IPS DF 6.9 (cell line): ENCODE measurements around the gene CRY1.

Experiments used
- DNase-seq: peaks from one replicate; pipeline ENCODE4 v3.0.0-alpha.2; 2013; ENCODE audit warnings: low read depth, low spot score
- H3K27ac ChIP-seq: one replicate; pipeline ENCODE4 v1.5.1; 2013; ENCODE audit warnings: low read length, control low read depth
- H3K27me3 ChIP-seq: 2 replicates; pipeline ENCODE4 v1.6.1; 2013; ENCODE audit warnings: mild to moderate bottlenecking, low read length; ENCODE audit not compliant: control insufficient read depth, insufficient read depth
- H3K36me3 ChIP-seq: 2 replicates; pipeline ENCODE4 v1.6.1; 2013; ENCODE audit warnings: low read length; ENCODE audit not compliant: control insufficient read depth, insufficient read depth
- H3K4me1 ChIP-seq: 2 replicates; pipeline ENCODE4 v1.6.1; 2013; ENCODE audit warnings: low read length; ENCODE audit not compliant: control insufficient read depth, insufficient read depth
- H3K4me3 ChIP-seq: 2 replicates; pipeline ENCODE4 v1.5.1; 2013; ENCODE audit warnings: mild to moderate bottlenecking, low read length
- H3K9me3 ChIP-seq: 2 replicates; pipeline ENCODE4 v1.6.1; 2013; ENCODE audit warnings: low read length, inconsistent platforms; ENCODE audit not compliant: control insufficient read depth, insufficient read depth
- WGBS: extraction: QIAGEN DNeasy Blood & Tissue Kit; methylation state at CpG from one replicate; pipeline ENCODE4 v1.1.7; 2013; ENCODE audit warnings: mixed read lengths, missing lambda C conversion rate; ENCODE audit not compliant: insufficient read length, insufficient coverage; 5-methylcytosine and 5-hydroxymethylcytosine counted together

Gene CRY1

GRCh38 chr12:106974511-106974910 lies 118.8 kb downstream of the CRY1 start:
- Histone ChIP-seq H3K36me3 (peaks cover 4% of the 10 kb centered on the region; the same call in 1 of the 2 replicates), H3K4me3 (no peak overlapping the region), H3K4me1 (no peaks in the 10 kb centered on the region), H3K27me3 (no peaks in the 10 kb centered on the region), H3K9me3 (no peaks in the 10 kb centered on the region), H3K27ac (no peak overlapping the region)
- WGBS = no CpG with 5 or more reads among the region's 3 CpGs
- no peak for DNase-seq

- DNase-seq = no peak
- Histone ChIP-seq H3K27ac (no peak overlapping the region), H3K36me3 (peaks cover 4% of the 10 kb centered on the region; the same call in 1 of the 2 replicates), H3K9me3 (no peaks in the 10 kb centered on the region), H3K4me1 (no peaks in the 10 kb centered on the region), H3K4me3 (no peak overlapping the region), H3K27me3 (no peaks in the 10 kb centered on the region)
These were observed 119.8 kb downstream of the CRY1 start for GRCh38 chr12:106973545-106973944.

GRCh38 chr12:106971065-106971464 lies 122.3 kb downstream of the CRY1 start:
- Histone ChIP-seq H3K4me3 (no peak overlapping the region), H3K4me1 (no peaks in the 10 kb centered on the region), H3K27ac (no peak overlapping the region), H3K9me3 (no peaks in the 10 kb centered on the region), H3K36me3 (peaks cover 4% of the 10 kb centered on the region; the same call in 1 of the 2 replicates), H3K27me3 (no peaks in the 10 kb centered on the region)
- DNase-seq = no peak
- WGBS = no CpG with 5 or more reads among the region's 2 CpGs

- no peak overlapping the region for H3K27ac ChIP-seq
- WGBS = no CpG with 5 or more reads among the region's 2 CpGs
- no peaks in the 10 kb centered on the region for H3K4me1 ChIP-seq
These were observed 128.8 kb downstream of the CRY1 start for GRCh38 chr12:106964526-106964925.

GRCh38 chr12:106962286-106962685 lies 131.1 kb downstream of the CRY1 start:
- Histone ChIP-seq H3K27me3 (no peaks in the 10 kb centered on the region), H3K36me3 (no peaks in the 10 kb centered on the region), H3K4me1 (no peaks in the 10 kb centered on the region), H3K4me3 (no peak overlapping the region), H3K9me3 (no peaks in the 10 kb centered on the region), H3K27ac (no peak overlapping the region)
- no CpG with 5 or more reads among the region's 3 CpGs for WGBS
- no peak for DNase-seq

More at GRCh38 chr12:106964526-106964925, 128.8 kb downstream of the CRY1 start:
- no peak overlapping the region for H3K4me3 ChIP-seq
- no peaks in the 10 kb centered on the region for H3K27me3 ChIP-seq
- DNase-seq = no peak
- no peaks in the 10 kb centered on the region for H3K9me3 ChIP-seq
- H3K36me3 ChIP-seq = no peaks in the 10 kb centered on the region

- Histone ChIP-seq H3K4me3 (no peak overlapping the region), H3K27ac (no peak overlapping the region), H3K36me3 (no peaks in the 10 kb centered on the region), H3K27me3 (no peaks in the 10 kb centered on the region), H3K4me1 (no peaks in the 10 kb centered on the region), H3K9me3 (no peaks in the 10 kb centered on the region)
- no CpG with 5 or more reads among the region's 3 CpGs for WGBS
- DNase-seq = no peak
These were observed 132.9 kb downstream of the CRY1 start for GRCh38 chr12:106960443-106960842.

- H3K27me3 ChIP-seq = no peaks in the 10 kb centered on the region
- no peak overlapping the region for H3K4me3 ChIP-seq
- peaks cover 3% of the 10 kb centered on the region; the same call in 1 of the 2 replicates for H3K4me1 ChIP-seq
- no peaks in the 10 kb centered on the region for H3K36me3 ChIP-seq
- WGBS = no CpG with 5 or more reads among the region's 1 CpG
- DNase-seq = no peak
- H3K27ac ChIP-seq = no peak overlapping the region
- no peaks in the 10 kb centered on the region for H3K9me3 ChIP-seq
These were observed 135.8 kb downstream of the CRY1 start for GRCh38 chr12:106957583-106957982.

- DNase-seq = no peak
- Histone ChIP-seq H3K4me3 (peak overlapping the region; percentile 90), H3K9me3 (no peaks in the 10 kb centered on the region), H3K36me3 (no peaks in the 10 kb centered on the region), H3K4me1 (peaks cover 3% of the 10 kb centered on the region; the same call in 1 of the 2 replicates), H3K27ac (no peak overlapping the region), H3K27me3 (no peaks in the 10 kb centered on the region)
- no CpG with 5 or more reads among the region's 34 CpGs for WGBS
These were observed 137.2 kb downstream of the CRY1 start for GRCh38 chr12:106956048-106956578.

- H3K27me3 ChIP-seq = no peaks in the 10 kb centered on the region
- H3K36me3 ChIP-seq = no peaks in the 10 kb centered on the region
- peaks cover 3% of the 10 kb centered on the region; the same call in 1 of the 2 replicates for H3K4me1 ChIP-seq
- DNase-seq = peak; percentile 76
- WGBS = no CpG with 5 or more reads among the region's 88 CpGs
- no peak within 1 kb of the TSS for H3K27ac ChIP-seq
- H3K4me3 ChIP-seq = peak within 1 kb of the TSS; percentile 90
- H3K9me3 ChIP-seq = no peaks in the 10 kb centered on the region
These were observed 137.8 kb downstream of the CRY1 start, which contains the start of gene TMEM263 for GRCh38 chr12:106955377-106956047. TSS of gene TMEM263 (plus strand) at chr12:106955907. CDS start at chr12:106967117, 11,210 bp downstream.

GRCh38 chr12:106954462-106955376 lies 138.6 kb downstream of the CRY1 start:
- Histone ChIP-seq H3K4me3 (peak overlapping the region; percentile 90; the same call in 1 of the 2 replicates), H3K36me3 (no peaks in the 10 kb centered on the region), H3K9me3 (no peaks in the 10 kb centered on the region), H3K4me1 (peaks cover 3% of the 10 kb centered on the region; the same call in 1 of the 2 replicates), H3K27me3 (no peaks in the 10 kb centered on the region), H3K27ac (no peak overlapping the region)
- WGBS = no CpG with 5 or more reads among the region's 36 CpGs
- DNase-seq = no peak
